OCI-LY7 (cell line): ENCODE results near the gene ZKSCAN5. TPM values are rescaled to one million over a fixed set of nuclear protein-coding genes. Genes with fewer than 3 reads are reported as not detected.
A peak's percentile ranks its signal among the peaks of the same experiment; 100 is the strongest.

Experiments used
- BruUV-seq: library from RNA; stranded (reverse); fragments of 400-500 nt; replicated peaks from 2 replicates; lab custom pipeline; 2021; lab: Mats Ljungman, UMichigan
- CTCF ChIA-PET: fragments of 300-600 bp; sonication (Branson Sonifier 250); formaldehyde crosslinking; loops from one replicate; lab custom pipeline; 2022; ENCODE audit warnings: antibody characterized with exemption; ENCODE audit not compliant: unreplicated experiment; lab: Charles Lee
- POLR2A ChIA-PET: fragments of 300-600 bp; sonication (Branson Sonifier 250); formaldehyde crosslinking; loops from one replicate; lab custom pipeline; 2022; ENCODE audit warnings: antibody characterized with exemption; lab: Charles Lee
- DNase-seq: peaks from one replicate; pipeline ENCODE4 v3.0.0-alpha.2; 2015; ENCODE audit warnings: low spot score
- H2AFZ ChIP-seq: fragments of 200-600 bp; sonication (generic), shearing (Covaris generic); 2 replicates; pipeline ENCODE4 v1.6.1; 2014; ENCODE audit warnings: mild to moderate bottlenecking, antibody characterized with exemption, low read length, moderate library complexity
- H3K27ac ChIP-seq: fragments of 200-600 bp; sonication (generic); 2 replicates; pipeline ENCODE4 v1.5.1; 2014; ENCODE audit warnings: mixed run types, low read depth, mild to moderate bottlenecking, moderate library complexity, low read length, inconsistent platforms; ENCODE audit not compliant: poor library complexity, severe bottlenecking
- H3K36me3 ChIP-seq: fragments of 200-600 bp; sonication (generic); 2 replicates; pipeline ENCODE4 v1.6.1; 2014; ENCODE audit warnings: mild to moderate bottlenecking, antibody characterized with exemption, low read length, moderate library complexity, mixed read lengths; ENCODE audit not compliant: insufficient read depth
- H3K4me1 ChIP-seq: fragments of 200-600 bp; sonication (generic); 2 replicates; pipeline ENCODE4 v1.5.1; 2014; ENCODE audit warnings: mild to moderate bottlenecking, low read length; ENCODE audit not compliant: insufficient read depth, poor library complexity, severe bottlenecking
- H3K4me2 ChIP-seq: fragments of 200-600 bp; sonication (generic); 2 replicates; pipeline ENCODE4 v1.6.1; 2014; ENCODE audit warnings: mild to moderate bottlenecking, low read length
- H3K4me3 ChIP-seq: fragments of 200-600 bp; sonication (generic); 2 replicates; pipeline ENCODE4 v1.5.1; 2014; ENCODE audit warnings: mild to moderate bottlenecking, low read depth, low read length; ENCODE audit not compliant: poor library complexity, severe bottlenecking
- H3K79me2 ChIP-seq: fragments of 200-600 bp; sonication (generic); 2 replicates; pipeline ENCODE4 v1.6.1; 2016; ENCODE audit warnings: low read depth, mild to moderate bottlenecking, low read length, moderate library complexity, mixed read lengths; ENCODE audit not compliant: insufficient read depth
- H3K9me2 ChIP-seq: fragments of 200-600 bp; sonication (generic); 2 replicates; pipeline ENCODE4 v1.6.1; 2016; ENCODE audit warnings: mild to moderate bottlenecking, low read length, mixed read lengths; ENCODE audit not compliant: insufficient read depth
- H3K9me3 ChIP-seq: fragments of 200-600 bp; sonication (generic); 2 replicates; pipeline ENCODE4 v1.6.1; 2014; ENCODE audit warnings: mild to moderate bottlenecking, mixed run types, low read length, mixed read lengths
- H4K20me1 ChIP-seq: fragments of 200-600 bp; sonication (generic); 2 replicates; pipeline ENCODE4 v1.6.1; 2014; ENCODE audit warnings: mild to moderate bottlenecking, antibody characterized with exemption, low read length, moderate library complexity, mixed read lengths; ENCODE audit not compliant: insufficient read depth
- EZH2phosphoT487 ChIP-seq: fragments of 200-600 bp; sonication (generic); IDR thresholded peaks from 2 replicates; pipeline ENCODE4 v1.6.1; 2018; ENCODE audit warnings: low read depth, borderline replicate concordance, mild to moderate bottlenecking, mixed run types, antibody characterized with exemption, low read length, moderate library complexity, mixed read lengths
- intact Hi-C: fragments of 100-400 bp; cut with micrococcal nuclease; formaldehyde crosslinking; loops from one replicate; pipeline ENCODE4 v1.10.0; 2022; ENCODE audit not compliant: unreplicated experiment
- total RNA-seq, 2 experiments: library from RNA; depleted of rRNA in 1 of 2; stranded (reverse); fragments of >200 nt in 1 of 2; shearing (Covaris generic) in 1 of 2; gene quantifications; 2 replicates each; pipeline ENCODE4 v1.2.3, GENCODE V29; 2014 to 2022
- TF ChIP-seq, protein P1 (sequence below): fragments of 200-600 bp; sonication (generic); conservative IDR thresholded peaks from 2 replicates; pipeline ENCODE4 v1.5.1; 2014; ENCODE audit warnings: mild to moderate bottlenecking, antibody characterized with exemption, low read length, moderate library complexity, mixed read lengths

Gene ZKSCAN5
- total RNA-seq, 2 experiments from 2014 or later = 12.2 to 14.5 TPM

DNA sequence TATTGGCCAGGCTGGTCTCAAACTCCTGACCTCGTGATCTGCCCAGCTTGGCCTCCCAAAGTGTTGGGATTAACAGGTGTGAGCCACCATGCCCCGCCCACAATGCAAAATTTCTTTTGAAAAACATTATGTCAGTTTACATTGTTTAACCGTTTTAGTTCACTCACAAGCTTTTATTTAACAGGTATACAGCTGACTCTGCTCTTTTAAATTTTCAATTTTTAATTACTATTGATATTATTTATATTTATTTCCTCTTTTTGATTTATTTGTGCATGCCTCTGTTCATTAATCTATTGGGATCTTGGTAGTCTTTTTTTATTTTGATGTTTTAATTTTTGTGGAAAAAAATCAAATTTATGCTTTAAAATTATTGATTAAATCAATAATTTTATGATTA lies 16.9 kb downstream of the ZKSCAN5 start:
- POLR2A ChIA-PET = interaction anchor here (0.5 to 1.6 kb wide), 3 partner anchors 17 to 22 kb away, joined by 4 to 6 read pairs (median 5); partner anchors contain the start of gene ZKSCAN5

DNA sequence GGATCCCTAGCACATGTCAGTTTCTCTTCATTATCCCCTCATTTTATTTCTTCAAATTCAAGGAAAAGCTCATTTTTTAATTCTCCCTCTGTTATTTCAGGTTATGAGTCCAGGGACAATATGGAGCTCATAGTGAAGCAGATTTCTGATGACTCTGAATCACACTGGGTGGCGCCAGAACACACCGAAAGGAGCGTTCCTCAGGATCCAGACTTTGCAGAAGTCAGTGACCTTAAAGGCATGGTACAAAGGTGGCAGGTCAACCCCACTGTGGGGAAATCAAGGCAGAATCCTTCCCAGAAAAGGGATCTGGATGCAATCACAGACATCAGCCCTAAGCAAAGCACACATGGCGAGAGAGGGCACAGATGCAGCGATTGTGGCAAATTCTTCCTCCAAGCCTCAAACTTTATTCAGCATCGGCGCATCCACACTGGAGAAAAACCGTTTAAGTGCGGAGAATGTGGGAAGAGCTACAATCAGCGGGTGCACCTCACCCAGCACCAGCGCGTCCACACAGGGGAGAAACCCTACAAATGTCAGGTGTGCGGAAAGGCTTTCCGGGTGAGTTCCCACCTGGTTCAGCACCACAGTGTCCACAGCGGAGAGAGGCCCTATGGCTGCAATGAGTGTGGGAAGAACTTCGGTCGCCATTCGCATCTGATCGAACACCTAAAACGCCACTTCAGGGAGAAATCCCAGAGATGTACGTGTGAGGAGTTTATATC lies 21.4 kb downstream of the ZKSCAN5 start:
- H3K4me2 ChIP-seq = no peak overlapping the region
- DNase-seq = peak; percentile 31
- H3K36me3 ChIP-seq = peaks cover 56% of the 10 kb centered on the region
- H3K4me3 ChIP-seq = no peak overlapping the region
- BruUV-seq = no TSS peak
- no peaks in the 10 kb centered on the region for H4K20me1 ChIP-seq
- ChIA-PET POLR2A (interaction anchor here (0.6 kb wide), 1 partner anchor 238 kb away, joined by 3 read pairs; no protein-coding TSS in a partner anchor), CTCF (no interaction called here)
- TF ChIP-seq EZH2phosphoT487 = no peak
- TF ChIP-seq, protein P1, sequence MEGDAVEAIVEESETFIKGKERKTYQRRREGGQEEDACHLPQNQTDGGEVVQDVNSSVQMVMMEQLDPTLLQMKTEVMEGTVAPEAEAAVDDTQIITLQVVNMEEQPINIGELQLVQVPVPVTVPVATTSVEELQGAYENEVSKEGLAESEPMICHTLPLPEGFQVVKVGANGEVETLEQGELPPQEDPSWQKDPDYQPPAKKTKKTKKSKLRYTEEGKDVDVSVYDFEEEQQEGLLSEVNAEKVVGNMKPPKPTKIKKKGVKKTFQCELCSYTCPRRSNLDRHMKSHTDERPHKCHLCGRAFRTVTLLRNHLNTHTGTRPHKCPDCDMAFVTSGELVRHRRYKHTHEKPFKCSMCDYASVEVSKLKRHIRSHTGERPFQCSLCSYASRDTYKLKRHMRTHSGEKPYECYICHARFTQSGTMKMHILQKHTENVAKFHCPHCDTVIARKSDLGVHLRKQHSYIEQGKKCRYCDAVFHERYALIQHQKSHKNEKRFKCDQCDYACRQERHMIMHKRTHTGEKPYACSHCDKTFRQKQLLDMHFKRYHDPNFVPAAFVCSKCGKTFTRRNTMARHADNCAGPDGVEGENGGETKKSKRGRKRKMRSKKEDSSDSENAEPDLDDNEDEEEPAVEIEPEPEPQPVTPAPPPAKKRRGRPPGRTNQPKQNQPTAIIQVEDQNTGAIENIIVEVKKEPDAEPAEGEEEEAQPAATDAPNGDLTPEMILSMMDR = peak; percentile 72
- H3K27ac ChIP-seq = no peak overlapping the region
- intact Hi-C loops = no loop called here
- H3K79me2 ChIP-seq = no peaks in the 10 kb centered on the region
- no peaks in the 10 kb centered on the region for H3K9me3 ChIP-seq
- no peak overlapping the region for H2AFZ ChIP-seq
- no peaks in the 10 kb centered on the region for H3K9me2 ChIP-seq
- no peaks in the 10 kb centered on the region for H3K4me1 ChIP-seq

More for the DNA sequence above, 16.9 kb downstream of the ZKSCAN5 start:
- no peak overlapping the region for H3K27ac ChIP-seq
- CTCF ChIA-PET = no interaction called here
- H3K9me2 ChIP-seq = no peaks in the 10 kb centered on the region
- no peaks in the 10 kb centered on the region for H3K9me3 ChIP-seq
- DNase-seq = no peak
- H2AFZ ChIP-seq = no peak overlapping the region
- H3K4me2 ChIP-seq = no peak overlapping the region
- intact Hi-C loops = no loop called here
- H4K20me1 ChIP-seq = no peaks in the 10 kb centered on the region
- H3K4me3 ChIP-seq = no peak overlapping the region
- BruUV-seq = no TSS peak
- H3K79me2 ChIP-seq = no peaks in the 10 kb centered on the region
- TF ChIP-seq EZH2phosphoT487 = no peak
- TF ChIP-seq, protein P1 = no peak
- no peaks in the 10 kb centered on the region for H3K4me1 ChIP-seq
- H3K36me3 ChIP-seq = peaks cover 50% of the 10 kb centered on the region

- no peaks in the 10 kb centered on the region for H3K9me3 ChIP-seq
- TF ChIP-seq EZH2phosphoT487 = no peak
- TF ChIP-seq, protein P1 = no peak
- no peaks in the 10 kb centered on the region for H3K79me2 ChIP-seq
- H2AFZ ChIP-seq = no peak overlapping the region
- H3K4me2 ChIP-seq = no peak overlapping the region
- peaks cover 54% of the 10 kb centered on the region for H3K36me3 ChIP-seq
- ChIA-PET POLR2A (no interaction called here), CTCF (no interaction called here)
- H3K4me3 ChIP-seq = no peak overlapping the region
- H3K4me1 ChIP-seq = no peaks in the 10 kb centered on the region
- no peaks in the 10 kb centered on the region for H4K20me1 ChIP-seq
- H3K27ac ChIP-seq = no peak overlapping the region
- H3K9me2 ChIP-seq = no peaks in the 10 kb centered on the region
- DNase-seq = no peak
- no TSS peak for BruUV-seq
- intact Hi-C loops = no loop called here
Observed at GRCh38 chr7:99531354-99531765, 26.9 kb downstream of the ZKSCAN5 start.
